Umbilical cord (tissue), 2 donors: ENCODE data around the gene CLEC14A. TPM values are rescaled to one million over a fixed set of nuclear protein-coding genes. Genes with fewer than 3 reads are reported as not detected.

Source experiments
- DNase-seq: peaks from one replicate; pipeline ENCODE4 v3.0.0-alpha.2; 2015; ENCODE audit warnings: low spot score
- total RNA-seq: library from RNA; depleted of rRNA; stranded (reverse); fragments of >200 nt; gene quantifications from one replicate; pipeline ENCODE4 v1.2.3, GENCODE V29; 2014; ENCODE audit warnings: low replicate concordance; ENCODE audit not compliant: insufficient read depth

The CLEC14A gene
- total RNA-seq: 15.4 TPM

GRCh38 chr14:38255673-38256532 is at the start of gene CLEC14A:
CLEC14A (minus strand) TSS chr14:38256093; CDS start chr14:38256022, 71 bp downstream.
- peak; percentile 68 for DNase-seq

DNA sequence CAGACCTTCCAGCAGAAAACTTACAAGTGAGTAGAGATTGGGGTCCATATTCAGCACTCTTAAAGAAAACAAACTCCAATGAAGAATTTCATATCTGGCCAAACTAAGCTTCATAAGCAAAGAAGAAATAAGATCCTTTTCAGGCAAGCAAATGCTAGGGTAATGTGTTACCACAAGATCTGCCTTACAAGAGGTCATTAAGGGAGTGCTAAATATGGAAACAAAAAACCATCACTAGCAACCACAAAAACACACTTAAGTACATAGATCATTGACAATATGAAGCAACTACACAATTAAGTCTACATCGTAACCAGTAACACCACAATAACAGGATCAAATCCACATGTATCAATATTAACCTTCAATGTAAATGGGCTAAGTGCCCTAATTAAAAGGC is 47.1 kb upstream of the CLEC14A start:
- no peak for DNase-seq

DNA sequence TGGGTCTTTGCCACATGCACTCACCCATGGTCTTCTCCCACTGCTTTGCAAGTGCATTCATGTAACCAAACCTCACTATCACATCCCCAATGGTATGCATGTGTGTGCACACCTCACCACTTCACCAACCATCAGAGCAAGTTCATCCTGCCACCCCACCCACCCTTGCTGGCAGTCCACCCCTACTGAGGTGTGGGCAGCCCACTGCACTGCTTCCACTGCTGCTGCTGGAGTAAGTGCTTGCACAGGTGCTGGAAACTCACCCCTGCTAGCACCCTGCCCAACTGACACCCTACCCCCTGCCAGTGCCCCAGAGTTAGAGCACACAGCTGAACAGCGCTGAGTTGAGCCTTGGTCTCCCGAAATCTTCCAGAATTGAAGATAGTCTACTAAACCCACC is 46.1 kb upstream of the CLEC14A start:
- no peak for DNase-seq

- no peak for DNase-seq
Observed at GRCh38 chr14:38297681-38298080, 41.8 kb upstream of the CLEC14A start.

DNA sequence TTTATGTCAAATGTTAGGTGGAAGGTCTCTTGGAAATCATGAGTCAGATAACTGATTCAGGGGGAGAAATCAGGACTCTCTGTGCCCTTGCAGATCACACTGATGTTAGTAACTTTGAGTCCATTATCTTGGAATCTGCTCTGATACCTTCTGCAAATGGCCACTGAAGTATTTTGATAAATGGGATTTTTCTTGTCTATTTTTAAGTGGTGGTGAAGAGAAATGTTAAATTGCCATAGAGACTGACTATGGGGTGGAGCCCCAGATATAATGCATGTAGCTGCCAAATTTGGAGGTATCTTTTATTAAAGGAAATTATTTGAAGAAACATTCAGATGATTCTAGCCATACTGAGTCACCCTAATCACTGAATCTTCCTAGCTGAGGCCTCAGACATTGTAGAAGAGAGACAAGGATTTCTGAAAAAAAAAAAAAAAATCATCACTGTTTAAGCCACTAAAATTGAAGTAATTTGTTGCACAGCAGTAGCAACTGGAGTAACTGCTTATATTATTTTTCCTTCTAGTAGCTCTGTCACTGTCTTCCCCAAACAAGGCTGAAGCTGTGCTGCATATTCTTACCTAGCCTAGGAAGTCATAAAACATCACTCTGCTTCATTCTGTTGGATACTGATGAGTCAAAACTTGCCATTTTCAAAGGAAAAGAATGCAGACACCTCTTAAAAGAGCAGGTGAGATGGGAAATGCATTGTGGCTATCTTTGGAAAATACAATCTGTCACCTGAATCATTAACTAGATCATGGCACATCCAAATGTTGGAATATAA is 36.0 kb upstream of the CLEC14A start:
- no peak for DNase-seq

DNA sequence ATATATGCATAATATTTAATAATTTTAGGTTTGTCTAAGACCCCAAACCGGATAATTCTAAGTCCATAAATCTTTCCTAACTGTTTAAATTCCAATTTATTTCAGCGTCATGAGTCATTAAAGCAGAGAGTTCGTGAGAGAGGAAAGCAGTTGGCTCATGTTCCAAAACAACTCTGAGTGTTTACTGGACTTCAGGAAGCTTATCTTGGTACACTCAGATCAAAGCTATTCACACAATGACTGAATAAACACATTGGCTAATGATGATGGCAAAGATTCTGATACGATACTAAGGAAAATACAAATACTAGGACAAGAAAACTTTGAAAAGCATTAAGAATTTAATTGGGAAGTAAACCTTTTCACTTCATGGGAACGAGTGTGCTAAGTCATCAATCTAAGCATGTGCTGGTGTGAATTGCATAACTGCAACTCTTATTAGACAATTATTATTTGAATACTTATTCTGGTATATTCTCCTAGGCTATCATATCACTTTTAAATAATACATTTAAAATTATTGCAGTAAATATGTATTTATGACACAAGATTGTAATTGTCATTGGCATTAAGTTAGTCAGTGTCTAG is 34.8 kb upstream of the CLEC14A start:
- peak; percentile 49 for DNase-seq

- DNase-seq: no peak
Observed at GRCh38 chr14:38286452-38286851, 30.6 kb upstream of the CLEC14A start.

GRCh38 chr14:38285962-38286361 is 30.1 kb upstream of the CLEC14A start:
- no peak for DNase-seq

DNA sequence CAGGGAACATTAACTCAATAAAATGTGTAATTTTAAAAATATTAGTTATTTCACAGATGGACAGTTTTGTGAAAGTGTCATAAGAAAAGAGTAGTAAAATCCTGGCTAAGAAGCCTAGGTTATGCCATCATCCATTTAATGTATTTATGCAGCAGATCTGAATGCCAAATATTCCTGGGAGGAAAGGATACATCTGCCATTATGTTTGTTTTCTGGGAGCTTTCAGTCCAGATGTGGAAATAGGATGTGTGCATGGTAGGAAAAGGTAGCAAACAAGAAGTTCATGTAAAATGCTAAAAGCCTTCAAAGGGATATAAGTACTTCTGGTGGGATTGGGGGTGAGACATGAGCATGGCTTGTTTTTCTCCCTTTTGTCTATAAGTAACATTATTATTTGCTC is 27.0 kb upstream of the CLEC14A start:
- DNase-seq: no peak

DNA sequence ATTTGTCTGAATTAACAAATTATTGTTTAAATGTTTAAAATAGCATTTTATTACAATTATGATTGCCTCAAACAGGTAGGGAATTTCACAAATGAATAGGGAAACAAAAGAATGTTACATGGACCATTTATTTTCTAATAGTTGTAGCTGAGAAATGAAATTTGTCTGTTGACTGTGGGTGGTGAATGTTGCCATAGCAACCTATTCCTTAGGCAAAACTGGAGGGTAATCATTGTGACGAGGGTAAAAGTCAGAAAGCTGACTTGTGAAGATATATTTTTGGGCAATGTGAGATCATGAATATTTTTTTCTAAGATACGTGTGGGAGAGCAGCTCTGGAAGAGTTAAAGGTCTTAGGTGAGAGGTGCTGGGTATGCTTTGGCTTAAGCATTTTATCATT is 24.2 kb upstream of the CLEC14A start:
- DNase-seq: no peak

DNA sequence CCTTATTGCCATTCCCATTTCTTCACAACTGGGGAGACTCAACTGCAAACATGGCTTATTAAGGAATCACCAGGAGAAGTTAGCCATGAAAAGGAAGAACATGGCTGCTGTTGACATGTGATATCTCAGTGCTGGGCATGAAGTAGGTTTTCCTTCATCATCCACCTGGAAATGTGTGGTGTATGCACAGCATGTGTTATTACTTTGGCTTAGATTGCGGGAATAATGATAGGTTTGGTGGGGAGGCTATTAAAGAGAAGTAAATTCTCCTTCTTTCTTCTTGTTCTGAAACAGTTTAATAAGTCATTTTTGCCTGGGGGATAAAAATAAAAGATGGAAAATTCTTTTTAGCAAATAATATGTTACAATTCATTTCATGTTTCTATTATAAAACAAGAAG is 23.7 kb upstream of the CLEC14A start:
- no peak for DNase-seq

- DNase-seq: no peak
Observed at GRCh38 chr14:38278035-38278434, 22.1 kb upstream of the CLEC14A start.

- no peak for DNase-seq
Observed at GRCh38 chr14:38262844-38263243, 7.0 kb upstream of the CLEC14A start.

DNA sequence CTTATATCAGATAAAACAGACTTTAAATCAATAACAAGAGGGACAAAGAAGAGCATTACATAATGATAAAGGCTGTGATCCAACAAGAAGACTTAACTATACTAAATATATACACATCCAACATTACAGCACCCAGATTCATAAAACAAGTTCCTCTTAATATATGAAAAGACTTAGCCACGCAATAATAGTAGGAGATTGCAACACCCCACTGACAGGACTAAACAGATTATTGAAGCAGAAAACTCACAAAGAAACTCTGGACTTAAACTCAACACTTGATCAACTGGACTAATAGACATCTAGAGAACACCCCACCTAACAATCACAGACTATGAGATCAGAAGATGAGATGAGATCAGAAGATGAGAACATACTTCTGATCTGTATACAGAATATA is 5.7 kb upstream of the CLEC14A start:
- no peak for DNase-seq

DNA sequence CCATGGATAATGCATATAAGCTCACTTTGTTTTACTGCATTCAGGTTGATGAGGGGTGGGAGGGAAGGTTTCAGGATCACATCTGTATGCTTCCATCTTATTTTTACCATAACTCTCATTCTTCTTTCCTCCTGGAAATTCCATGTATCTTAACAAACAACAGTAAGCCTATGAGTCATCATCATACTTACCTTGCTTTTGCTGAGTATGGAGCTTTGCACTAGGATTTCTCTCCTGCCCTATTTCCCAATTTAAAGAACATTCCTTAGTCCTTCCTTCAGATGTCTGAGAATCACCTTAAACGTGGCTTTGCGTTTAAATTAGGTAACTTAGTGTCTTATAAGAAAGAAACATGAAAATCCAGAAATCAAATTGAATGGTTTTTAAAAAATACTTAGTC is 1.6 kb upstream of the CLEC14A start:
- DNase-seq: no peak

DNA sequence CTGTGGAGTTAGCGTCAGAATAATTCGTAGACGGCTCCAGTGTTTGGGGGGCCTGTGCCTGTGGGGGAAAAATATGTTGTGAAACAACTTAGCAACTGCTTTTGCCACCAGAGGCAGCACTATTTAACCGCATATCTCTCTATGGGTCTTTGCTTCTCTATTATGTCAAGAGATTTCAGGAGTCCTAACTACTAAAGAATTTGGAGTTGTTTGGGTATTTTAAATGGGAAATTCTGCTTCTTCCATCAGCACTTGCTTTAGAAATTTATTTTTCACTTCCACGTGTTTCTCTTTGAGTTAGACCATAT is 594 bp upstream of the CLEC14A start:
- DNase-seq: no peak

- no peak for DNase-seq
Observed at GRCh38 chr14:38255408-38255672, 553 bp downstream of the CLEC14A start.

- DNase-seq: no peak
Observed at GRCh38 chr14:38254571-38255407, 1.1 kb downstream of the CLEC14A start.

GRCh38 chr14:38253676-38254075 is 2.2 kb downstream of the CLEC14A start:
- no peak for DNase-seq

- no peak for DNase-seq
Observed at GRCh38 chr14:38252066-38252710, 3.7 kb downstream of the CLEC14A start.

DNA sequence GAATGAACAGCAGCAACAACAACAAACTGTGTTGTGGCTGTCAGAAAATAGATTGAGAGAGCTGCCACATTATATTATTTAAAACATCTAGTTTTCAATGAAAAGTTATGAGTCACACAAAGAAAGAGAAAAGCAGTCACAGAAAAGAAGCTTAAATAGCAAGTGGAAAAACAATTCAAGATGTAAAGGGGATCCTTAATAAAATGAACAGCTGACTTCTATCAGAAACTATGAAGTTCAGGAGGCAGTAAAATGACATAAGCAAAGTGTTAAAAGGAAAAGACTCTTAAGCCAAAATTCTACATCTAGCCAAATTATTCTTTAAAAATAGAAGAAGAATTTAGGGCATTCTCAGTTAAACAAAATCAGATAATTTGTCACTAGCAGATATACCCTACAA is 5.6 kb downstream of the CLEC14A start:
- DNase-seq: no peak
